OCI-LY3 (cell line): ENCODE data around the gene ITGAE.

ENCODE experiments used
- H2AFZ ChIP-seq: fragments of 200-600, 300-600 bp; shearing (Covaris generic); 2 replicates; pipeline ENCODE4 v1.6.0; 2014; ENCODE audit warnings: antibody characterized with exemption, low read depth, low read length
- H3K27ac ChIP-seq: fragments of 200-600, 300-600 bp; sonication (generic); 2 replicates; pipeline ENCODE4 v1.5.1; 2014; ENCODE audit warnings: mild to moderate bottlenecking, low read length, moderate library complexity, mixed read lengths
- H3K27me3 ChIP-seq: fragments of 200-600, 300-600 bp; sonication (generic); 2 replicates; pipeline ENCODE4 v1.6.1; 2014; ENCODE audit warnings: low read depth, low read length, mixed read lengths
- H3K36me3 ChIP-seq: fragments of 200-600, 300-600 bp; sonication (generic); replicated peaks from 2 replicates; pipeline ENCODE3; 2014; ENCODE audit warnings: low read depth, low read length, mixed read lengths
- H3K4me1 ChIP-seq: fragments of 300-600, 200-600 bp; sonication (generic); 2 replicates; pipeline ENCODE4 v1.6.1; 2014; ENCODE audit warnings: low read length, mixed read lengths
- H3K4me2 ChIP-seq: fragments of 200-600, 300-600 bp; sonication (generic); 2 replicates; pipeline ENCODE4 v1.6.1; 2014; ENCODE audit warnings: low read length, mixed read lengths
- H3K4me3 ChIP-seq: fragments of 300-600, 200-600 bp; sonication (generic); 2 replicates; pipeline ENCODE4 v1.5.1; 2014; ENCODE audit warnings: antibody characterized with exemption, mild to moderate bottlenecking, low read length, moderate library complexity
- H3K79me2 ChIP-seq: fragments of 300-600, 200-600 bp; shearing (Covaris generic); 2 replicates; pipeline ENCODE4 v1.6.1; 2014; ENCODE audit warnings: mild to moderate bottlenecking, low read length, mixed read lengths
- H3K9ac ChIP-seq: fragments of 300-600, 200-600 bp; shearing (Covaris generic); 2 replicates; pipeline ENCODE4 v1.6.0; 2014; ENCODE audit warnings: mild to moderate bottlenecking, low read length, moderate library complexity
- H3K9me3 ChIP-seq: fragments of 200-600, 300-600 bp; shearing (Covaris generic); 2 replicates; pipeline ENCODE4 v1.6.1; 2014; ENCODE audit warnings: low read length, mixed read lengths; ENCODE audit not compliant: insufficient read depth
- H4K20me1 ChIP-seq: fragments of 200-600, 300-600 bp; sonication (generic); 2 replicates; pipeline ENCODE4 v1.6.1; 2016; ENCODE audit warnings: low read length, mixed read lengths; ENCODE audit not compliant: insufficient read depth
- CTCF ChIP-seq: fragments of 200-600, 300-600 bp; sonication (generic); IDR thresholded peaks from 2 replicates; pipeline ENCODE4 v1.5.1; 2014; ENCODE audit warnings: antibody characterized with exemption, low read length, low read depth
- EZH2phosphoT487 ChIP-seq: fragments of 200-600 bp; shearing (Covaris generic); IDR thresholded peaks from 2 replicates; pipeline ENCODE4 v1.6.1; 2018; ENCODE audit warnings: antibody characterized with exemption, mixed run types, low read depth

The ITGAE gene

GRCh38 chr17:3798273-3799180 lies 2.5 kb downstream of the ITGAE start:
- Histone ChIP-seq H3K9me3 (no peaks in the 10 kb centered on the region), H4K20me1 (no peaks in the 10 kb centered on the region), H3K4me3 (no peak overlapping the region), H3K27ac (no peak overlapping the region), H3K36me3 (no peaks in the 10 kb centered on the region), H3K27me3 (no peaks in the 10 kb centered on the region), H3K9ac (no peak overlapping the region), H2AFZ (no peak overlapping the region), H3K79me2 (no peaks in the 10 kb centered on the region), H3K4me2 (no peak overlapping the region), H3K4me1 (no peaks in the 10 kb centered on the region)
- no peak for TF ChIP-seq EZH2phosphoT487
- no peak for TF ChIP-seq CTCF

GRCh38 chr17:3796822-3797170 lies 4.2 kb downstream of the ITGAE start:
- Histone ChIP-seq H3K9ac (no peak overlapping the region), H3K4me1 (no peaks in the 10 kb centered on the region), H3K79me2 (no peaks in the 10 kb centered on the region), H3K9me3 (no peaks in the 10 kb centered on the region), H3K4me2 (no peak overlapping the region), H3K27me3 (no peaks in the 10 kb centered on the region), H4K20me1 (no peaks in the 10 kb centered on the region), H3K4me3 (no peak overlapping the region), H3K36me3 (no peaks in the 10 kb centered on the region), H3K27ac (no peak overlapping the region), H2AFZ (no peak overlapping the region)
- TF ChIP-seq EZH2phosphoT487 (no peak), CTCF (no peak)

- no peaks in the 10 kb centered on the region for H3K79me2 ChIP-seq
- no peak overlapping the region for H3K27ac ChIP-seq
- H3K9ac ChIP-seq, result no peak overlapping the region
- no peaks in the 10 kb centered on the region for H3K27me3 ChIP-seq
- no peaks in the 10 kb centered on the region for H3K36me3 ChIP-seq
- H3K4me3 ChIP-seq, result no peak overlapping the region
- peaks cover 4% of the 10 kb centered on the region; the same call in 1 of the 2 replicates for H3K4me1 ChIP-seq
- H4K20me1 ChIP-seq, result no peaks in the 10 kb centered on the region
- no peak overlapping the region for H3K4me2 ChIP-seq
- no peaks in the 10 kb centered on the region for H3K9me3 ChIP-seq
- no peak overlapping the region for H2AFZ ChIP-seq
- TF ChIP-seq CTCF (no peak), EZH2phosphoT487 (no peak)
These were observed 4.7 kb downstream of the ITGAE start for GRCh38 chr17:3796110-3796821.

GRCh38 chr17:3795390-3796102 lies 5.4 kb downstream of the ITGAE start:
- TF ChIP-seq EZH2phosphoT487 (no peak), CTCF (no peak)
- Histone ChIP-seq H3K4me2 (no peak overlapping the region), H3K27ac (no peak overlapping the region), H3K36me3 (no peaks in the 10 kb centered on the region), H2AFZ (no peak overlapping the region), H3K79me2 (no peaks in the 10 kb centered on the region), H3K9ac (no peak overlapping the region), H3K27me3 (no peaks in the 10 kb centered on the region), H3K4me3 (no peak overlapping the region), H3K4me1 (peaks cover 4% of the 10 kb centered on the region; the same call in 1 of the 2 replicates), H3K9me3 (no peaks in the 10 kb centered on the region), H4K20me1 (no peaks in the 10 kb centered on the region)
